HG03039 (cell line): ENCODE results near the gene AMER1.

Experiments
- ATAC-seq: cut with Tn5 transposase; IDR thresholded peaks from one replicate; pipeline ENCODE4 v1.9.1; 2021; ENCODE audit warnings: mild to moderate bottlenecking, moderate library complexity; ENCODE audit not compliant: unreplicated experiment

The AMER1 gene

GRCh38 chrX:64186974-64187761 is 18.3 kb downstream of the AMER1 start:
- ATAC-seq, result no peak

DNA sequence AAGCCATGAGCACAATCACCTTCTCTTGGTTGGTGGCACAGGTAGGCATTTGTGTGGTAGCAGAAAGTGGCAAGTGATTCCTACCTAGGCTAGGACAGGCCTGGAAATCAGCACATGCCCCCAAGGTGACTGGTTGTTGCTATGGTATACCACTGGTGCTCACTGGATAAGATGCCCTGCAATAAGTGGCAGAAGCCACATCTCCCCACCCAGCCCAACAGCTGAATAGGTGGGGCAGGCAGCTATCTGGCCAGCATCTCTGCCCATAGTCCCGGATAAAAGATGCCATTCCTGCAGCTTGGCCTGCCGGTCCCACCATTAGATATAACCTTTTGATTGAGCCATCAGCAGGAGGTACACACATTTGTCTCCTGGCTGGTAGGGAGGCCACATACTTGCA is 21.1 kb downstream of the AMER1 start:
- no peak for ATAC-seq

- no peak for ATAC-seq
Observed at GRCh38 chrX:64182208-64182607, 23.3 kb downstream of the AMER1 start.

DNA sequence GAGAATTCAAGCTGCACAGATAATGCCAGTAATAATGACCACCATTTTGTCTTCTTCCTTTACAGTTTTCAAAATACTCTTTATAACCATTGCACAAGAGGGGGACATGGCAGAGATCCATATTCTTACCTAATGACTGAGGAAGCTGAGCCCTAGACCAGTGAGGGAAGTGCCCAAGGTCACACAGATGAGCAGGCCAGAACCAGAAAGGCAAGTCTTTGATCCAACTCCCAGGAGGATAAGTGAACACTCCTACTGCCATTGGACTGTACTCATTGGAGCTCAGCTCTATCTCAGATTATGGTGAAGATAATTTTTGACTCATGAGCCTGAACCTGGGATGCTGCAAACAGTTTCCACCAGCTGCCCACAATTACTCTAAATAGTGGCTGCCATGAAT is 28.6 kb downstream of the AMER1 start:
- ATAC-seq, result no peak

- ATAC-seq, result no peak
Observed at GRCh38 chrX:64169988-64170387, 35.5 kb downstream of the AMER1 start.

DNA sequence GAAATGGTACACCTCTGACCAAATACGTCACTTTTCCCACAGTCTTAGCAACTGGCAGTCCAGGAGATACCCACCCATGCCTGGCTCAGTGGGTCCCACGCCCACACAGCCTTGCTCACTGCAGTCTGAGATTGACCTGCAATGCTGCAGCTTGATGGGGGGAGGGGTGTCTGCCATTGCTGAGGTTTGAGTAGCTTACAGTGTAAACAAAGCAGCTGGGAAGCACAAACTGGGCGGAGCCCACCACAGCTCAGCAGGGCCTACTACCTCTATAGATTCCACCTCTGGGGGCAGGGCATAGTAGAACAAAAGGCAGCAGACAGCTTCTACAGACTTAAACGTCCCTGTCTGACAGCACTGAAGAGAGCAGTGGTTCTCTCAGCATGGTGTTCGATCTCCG is 52.7 kb downstream of the AMER1 start:
- ATAC-seq, result no peak

GRCh38 chrX:64151911-64152310 is 53.6 kb downstream of the AMER1 start:
- ATAC-seq, result no peak

GRCh38 chrX:64150775-64151174 is 54.7 kb downstream of the AMER1 start:
- no peak for ATAC-seq
